BLaER1 treated with 17β-estradiol and CSF1 and Interleukin-3, amounts not matched to agents 10 nM and 100 nM (cell line): ENCODE measurements around the gene CD177.

Source experiments
- H3K27ac ChIP-seq, 11 experiments: shearing (Covaris generic); formaldehyde crosslinking; 2 replicates each; pipeline ENCODE4 v1.8.1; 2022
- H3K27me3 ChIP-seq, 11 experiments: shearing (Covaris generic); formaldehyde crosslinking; 2 replicates each; pipeline ENCODE4 v1.8.1; 2022
- H3K36me3 ChIP-seq, 11 experiments: shearing (Covaris generic); formaldehyde crosslinking; 2 replicates each; pipeline ENCODE4 v1.8.1; 2022
- H3K4me1 ChIP-seq, 10 experiments: shearing (Covaris generic); formaldehyde crosslinking; 2 replicates each; pipeline ENCODE4 v1.8.1; 2022
- H3K4me2 ChIP-seq, 11 experiments: shearing (Covaris generic); formaldehyde crosslinking; 2 replicates each; pipeline ENCODE4 v1.8.1; 2022
- H3K4me3 ChIP-seq, 10 experiments: shearing (Covaris generic); formaldehyde crosslinking; 2 replicates each; pipeline ENCODE4 v1.8.1; 2022
- H3K9ac ChIP-seq, 11 experiments: shearing (Covaris generic); formaldehyde crosslinking; 2 replicates each; pipeline ENCODE4 v1.8.1; 2022
- H3K9me3 ChIP-seq, 11 experiments: shearing (Covaris generic); formaldehyde crosslinking; replicated peaks in 1 of 11; 2 replicates each; pipeline ENCODE4 v1.8.1; 2022
- H4K20me1 ChIP-seq, 11 experiments: shearing (Covaris generic); formaldehyde crosslinking; 2 replicates each; pipeline ENCODE4 v1.8.1; 2022
- Cebpa-rat ChIP-seq, 11 experiments: shearing (Covaris generic); IDR thresholded peaks; 2 replicates each; pipeline ENCODE4 v1.8.1; 2022

CD177 gene

DNA sequence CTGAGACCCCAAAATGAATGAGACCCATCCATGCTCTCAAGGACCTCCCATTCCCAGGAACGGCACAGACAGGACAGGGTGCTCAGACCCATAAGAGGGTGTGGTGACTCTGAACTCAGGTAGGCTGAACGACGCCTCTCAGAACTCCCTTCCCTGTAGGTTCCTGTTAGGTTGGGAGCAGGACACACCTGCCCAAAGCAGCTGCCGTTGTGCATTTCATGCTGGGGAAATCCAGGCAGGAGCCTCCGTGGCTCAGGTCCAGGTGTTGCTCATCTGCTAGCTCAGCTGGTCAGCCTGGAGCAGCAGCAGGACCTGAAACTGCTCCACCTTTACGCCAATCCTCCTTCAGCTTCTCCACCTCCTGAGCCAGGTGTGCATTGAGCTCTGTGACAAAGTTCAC, 42.1 kb downstream of the CD177 start:
- H3K4me3 ChIP-seq = no peak overlapping the region
- no peak overlapping the region for H3K27ac ChIP-seq
- H3K27me3 ChIP-seq = no peaks in the 10 kb centered on the region
- no peaks in the 10 kb centered on the region for H3K9me3 ChIP-seq
- H3K9ac ChIP-seq = no peak overlapping the region
- no peak for TF ChIP-seq Cebpa-rat (IDR thresholded peaks at IDR 0.05)
- no peaks in the 10 kb centered on the region for H4K20me1 ChIP-seq
- H3K4me1 ChIP-seq = peaks cover 0 to 16% (median 10%) of the 10 kb centered on the region in 10 experiments; a peak in 10 of 20 replicates
- H3K36me3 ChIP-seq = no peaks in the 10 kb centered on the region
- H3K4me2 ChIP-seq = no peak overlapping the region

- H4K20me1 ChIP-seq = no peaks in the 10 kb centered on the region
- H3K27ac ChIP-seq = no peak overlapping the region
- H3K4me3 ChIP-seq = no peak overlapping the region
- H3K9me3 ChIP-seq = peaks cover 0 to 17% (median 0%) of the 10 kb centered on the region in 11 experiments; a peak in 4 of 22 replicates
- H3K27me3 ChIP-seq = no peaks in the 10 kb centered on the region
- no peak overlapping the region for H3K9ac ChIP-seq
- H3K4me1 ChIP-seq = no peaks in the 10 kb centered on the region
- no peaks in the 10 kb centered on the region for H3K36me3 ChIP-seq
- TF ChIP-seq Cebpa-rat (IDR thresholded peaks at IDR 0.05) = no peak
- no peak overlapping the region for H3K4me2 ChIP-seq
These were observed 52.8 kb downstream of the CD177 start for GRCh38 chr19:43406297-43406696.

DNA sequence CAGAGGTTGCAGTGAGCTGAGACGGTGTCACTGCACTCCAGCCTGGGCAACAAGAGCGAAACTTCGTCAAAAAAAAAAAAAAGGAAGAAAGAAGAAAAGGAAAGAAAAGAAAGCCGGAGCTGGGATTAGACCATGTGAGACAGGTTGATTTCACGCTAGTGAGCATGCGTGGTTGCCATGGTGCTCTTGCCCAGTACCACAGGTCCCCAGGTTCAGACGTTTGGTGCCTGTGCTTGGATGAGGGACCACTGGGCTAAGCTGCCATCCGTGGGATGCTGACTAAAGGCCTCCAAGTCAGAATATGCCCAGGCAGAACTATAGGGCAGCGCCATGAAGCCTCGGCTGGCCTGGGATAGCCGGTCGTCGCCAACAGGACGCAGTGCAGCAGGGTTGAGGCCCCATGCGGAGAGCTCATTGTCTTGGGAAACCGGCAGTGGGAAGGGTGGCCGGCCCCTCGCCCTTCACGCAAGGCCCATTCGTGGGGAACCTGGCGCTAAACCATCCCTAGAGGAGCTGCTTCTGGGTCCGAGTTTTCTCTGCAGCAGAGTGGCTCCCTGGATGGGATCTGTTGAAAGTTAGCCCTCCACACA, 54.0 kb downstream of the CD177 start:
- no peak overlapping the region for H3K9ac ChIP-seq
- peaks cover 0 to 24% (median 8%) of the 10 kb centered on the region in 11 experiments; a peak in 12 of 22 replicates for H3K9me3 ChIP-seq
- no peaks in the 10 kb centered on the region for H4K20me1 ChIP-seq
- H3K4me1 ChIP-seq = no peaks in the 10 kb centered on the region
- no peak for TF ChIP-seq Cebpa-rat (IDR thresholded peaks at IDR 0.05)
- no peaks in the 10 kb centered on the region for H3K27me3 ChIP-seq
- H3K4me3 ChIP-seq = no peak overlapping the region
- H3K36me3 ChIP-seq = no peaks in the 10 kb centered on the region
- no peak overlapping the region for H3K4me2 ChIP-seq
- H3K27ac ChIP-seq = no peak overlapping the region

- Histone ChIP-seq H3K27ac (no peak overlapping the region), H4K20me1 (no peaks in the 10 kb centered on the region), H3K36me3 (no peaks in the 10 kb centered on the region), H3K27me3 (no peaks in the 10 kb centered on the region), H3K4me3 (no peak overlapping the region), H3K9me3 (peaks cover 2 to 29% (median 13%) of the 10 kb centered on the region in 11 experiments; a peak in 19 of 22 replicates), H3K4me1 (no peaks in the 10 kb centered on the region), H3K9ac (no peak overlapping the region), H3K4me2 (no peak overlapping the region)
- no peak for TF ChIP-seq Cebpa-rat (IDR thresholded peaks at IDR 0.05)
These were observed 54.6 kb downstream of the CD177 start for GRCh38 chr19:43408043-43408442.

GRCh38 chr19:43409415-43409814, 55.9 kb downstream of the CD177 start:
- no peak for TF ChIP-seq Cebpa-rat (IDR thresholded peaks at IDR 0.05)
- Histone ChIP-seq H3K9me3 (peaks cover 13 to 41% (median 25%) of the 10 kb centered on the region in 11 experiments), H3K4me3 (no peak overlapping the region), H3K9ac (no peak overlapping the region), H3K27ac (no peak overlapping the region), H3K4me1 (no peaks in the 10 kb centered on the region), H3K36me3 (no peaks in the 10 kb centered on the region), H3K4me2 (no peak overlapping the region), H4K20me1 (no peaks in the 10 kb centered on the region), H3K27me3 (no peaks in the 10 kb centered on the region)

GRCh38 chr19:43412441-43412840, 59.0 kb downstream of the CD177 start:
- no peak overlapping the region for H3K4me2 ChIP-seq
- H3K9me3 ChIP-seq = peaks cover 21 to 44% (median 34%) of the 10 kb centered on the region in 11 experiments
- no peak for TF ChIP-seq Cebpa-rat (IDR thresholded peaks at IDR 0.05)
- peaks cover 7 to 11% (median 9%) of the 10 kb centered on the region in 10 experiments; a peak in 11 of 20 replicates for H3K4me1 ChIP-seq
- H3K4me3 ChIP-seq = no peak overlapping the region
- H3K36me3 ChIP-seq = no peaks in the 10 kb centered on the region
- H3K9ac ChIP-seq = no peak overlapping the region
- no peaks in the 10 kb centered on the region for H3K27me3 ChIP-seq
- H3K27ac ChIP-seq = no peak overlapping the region
- no peaks in the 10 kb centered on the region for H4K20me1 ChIP-seq
